ENCODE measurements around the gene MYO1H.

MYO1H gene

GRCh38 chr12:109436188-109436560 lies 88.5 kb downstream of the MYO1H start:
- TF ChIP-seq CTCF (IDR thresholded peaks at IDR 0.05), result no peak

- TF ChIP-seq CTCF (IDR thresholded peaks at IDR 0.05), result no peak
Observed at GRCh38 chr12:109439181-109439580, 91.5 kb downstream of the MYO1H start.

GRCh38 chr12:109440851-109441490 lies 93.3 kb downstream of the MYO1H start:
- no peak for TF ChIP-seq CTCF (IDR thresholded peaks at IDR 0.05)

- TF ChIP-seq CTCF (IDR thresholded peaks at IDR 0.05), result no peak
Observed at GRCh38 chr12:109443794-109444193, 96.1 kb downstream of the MYO1H start.

GRCh38 chr12:109444259-109444658 lies 96.6 kb downstream of the MYO1H start:
- no peak for TF ChIP-seq CTCF (IDR thresholded peaks at IDR 0.05)

GRCh38 chr12:109445191-109445609 lies 97.5 kb downstream of the MYO1H start:
- no peak for TF ChIP-seq CTCF (IDR thresholded peaks at IDR 0.05)

- no peak for TF ChIP-seq CTCF (IDR thresholded peaks at IDR 0.05)
Observed at GRCh38 chr12:109446869-109447268, 99.2 kb downstream of the MYO1H start.

GRCh38 chr12:109447482-109447881 lies 99.8 kb downstream of the MYO1H start:
- no peak for TF ChIP-seq CTCF (IDR thresholded peaks at IDR 0.05)
